NCI-H748 (cell line): Measurements from ENCODE around the gene BNC2.
"Not testable (repeated sequence)": the region's sequence is repeated elsewhere in the genome, so short reads cannot be mapped to it uniquely, and the experiment has no call there.

Experiments used
- DNase-seq: peaks from one replicate; lab custom pipeline; 2025; ENCODE audit not compliant: unreplicated experiment; lab: John Stamatoyannopoulos, UW

The BNC2 gene

DNA sequence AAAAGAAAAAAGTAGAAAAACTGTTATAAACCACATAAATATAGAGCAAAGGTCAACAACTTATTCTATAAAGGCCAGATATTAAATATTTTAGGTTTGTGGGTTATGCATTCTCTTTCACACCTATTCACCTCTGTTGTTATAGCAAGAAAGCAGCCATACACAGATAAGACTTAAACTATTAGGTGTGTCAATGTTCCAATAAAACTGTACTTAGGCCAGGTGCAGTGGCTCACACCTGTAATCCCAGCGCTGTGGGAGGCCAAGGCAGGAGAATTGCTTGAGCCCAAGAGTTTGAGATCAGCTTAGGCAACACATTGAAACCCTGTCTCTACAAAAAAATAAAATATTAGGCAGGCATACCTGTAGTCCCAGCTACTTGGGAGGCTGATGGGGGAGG is 314.7 kb downstream of the BNC2 start:
- DNase-seq = no peak

DNA sequence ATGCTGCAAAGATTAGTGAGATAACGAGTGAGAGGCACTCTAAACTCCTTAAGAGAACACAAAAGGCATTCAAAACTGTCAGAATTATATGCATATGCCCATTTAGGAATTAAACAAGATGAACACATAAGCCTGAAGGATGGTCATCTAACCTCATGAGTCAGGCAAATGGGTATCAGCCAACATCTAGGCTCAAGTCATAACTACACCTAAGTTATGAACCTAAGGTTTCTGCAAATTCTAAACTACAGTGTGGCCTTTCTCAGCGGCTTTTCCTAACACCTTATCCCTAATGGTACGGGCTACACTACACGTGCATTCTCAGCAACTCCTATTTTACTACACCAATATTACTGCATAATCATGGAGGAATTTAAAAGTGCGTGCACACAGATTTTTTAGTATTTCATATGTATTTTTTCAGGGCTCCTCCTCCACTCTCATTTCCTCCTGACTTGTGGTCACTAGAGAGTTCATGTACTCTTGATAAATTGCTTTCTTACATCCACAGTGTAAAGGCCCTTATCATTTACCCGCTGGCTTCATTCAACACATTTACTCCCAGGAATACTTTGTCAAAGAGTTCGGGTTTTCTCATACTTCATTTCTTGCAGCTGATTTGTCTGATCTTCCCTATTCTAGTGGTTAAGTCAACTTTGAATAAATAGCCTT is 316.5 kb downstream of the BNC2 start:
- no peak for DNase-seq

DNA sequence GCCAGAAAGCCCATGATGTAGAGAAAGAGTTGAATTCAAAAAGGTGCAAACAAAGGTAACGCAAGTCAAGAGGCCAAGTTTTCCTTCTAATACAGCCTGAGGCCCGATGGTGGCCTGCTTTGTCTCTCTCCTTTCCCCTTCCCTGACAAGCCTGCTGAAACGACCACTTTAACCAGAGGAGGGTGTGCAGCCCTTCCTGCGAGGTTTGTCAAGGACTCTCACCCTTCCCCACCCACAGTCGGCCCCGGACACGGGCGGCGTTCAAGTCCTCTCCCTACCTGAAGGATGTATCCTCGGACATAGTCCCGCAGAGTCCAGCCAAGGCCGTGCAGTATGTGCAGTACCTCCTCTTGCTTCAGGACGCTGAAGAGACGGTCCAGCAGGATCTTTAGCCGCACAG is 318.2 kb downstream of the BNC2 start:
- DNase-seq = no peak

DNA sequence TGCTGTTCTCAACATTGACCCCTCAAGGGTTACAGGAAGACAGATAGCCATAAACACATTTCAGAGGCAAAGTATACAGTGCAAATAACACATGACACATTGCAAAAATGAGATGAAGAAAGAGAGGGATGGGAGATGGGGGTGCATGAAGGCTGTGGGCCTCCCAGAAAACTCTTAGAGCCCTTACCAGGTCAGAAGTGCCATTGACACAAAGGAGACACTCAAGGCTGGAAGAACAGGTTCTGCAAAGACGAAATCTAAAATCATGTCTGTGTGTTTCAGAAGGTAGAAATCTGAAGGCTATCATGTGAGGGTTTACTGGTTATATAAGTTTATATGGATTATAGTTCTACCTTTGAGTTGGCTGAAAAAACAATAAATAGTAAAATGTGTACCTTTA is 318.8 kb downstream of the BNC2 start:
- no peak for DNase-seq

DNA sequence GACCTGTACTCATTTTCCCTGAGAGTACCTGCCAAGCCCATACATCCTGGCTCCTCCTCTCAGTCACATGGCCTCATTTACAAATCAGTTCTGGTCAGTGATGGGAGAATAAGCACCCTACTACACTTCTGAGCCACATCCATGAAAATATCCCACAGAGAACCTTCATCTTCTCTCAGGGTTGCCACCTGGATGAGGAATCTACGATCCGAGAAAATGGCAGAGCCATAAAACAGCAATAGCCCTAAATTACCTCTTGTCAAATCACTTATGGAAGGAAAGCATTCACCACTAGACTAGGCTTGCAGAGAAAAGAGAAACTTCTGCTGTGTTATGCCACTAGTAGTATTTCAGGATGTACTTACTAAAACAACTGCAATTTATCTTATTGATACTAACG is 324.8 kb downstream of the BNC2 start:
- no peak for DNase-seq

DNA sequence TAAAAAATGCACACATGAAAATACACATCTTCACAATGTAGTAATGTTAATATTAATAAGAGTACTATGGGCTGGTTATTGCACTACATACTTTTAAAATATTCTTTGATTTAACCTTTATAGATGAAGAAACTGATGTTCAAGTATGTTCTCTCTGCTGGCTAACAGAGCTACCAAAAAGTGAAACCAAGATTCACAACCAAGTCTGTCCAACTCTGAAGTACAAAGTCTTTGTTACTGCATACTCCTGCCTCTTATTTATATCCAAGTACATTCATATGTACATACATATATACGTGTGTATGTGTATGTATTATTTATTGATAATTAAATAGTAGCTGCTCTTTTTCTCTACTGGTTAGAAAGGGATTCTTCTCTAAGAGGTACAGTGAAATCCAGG is 325.6 kb downstream of the BNC2 start:
- DNase-seq = no peak

DNA sequence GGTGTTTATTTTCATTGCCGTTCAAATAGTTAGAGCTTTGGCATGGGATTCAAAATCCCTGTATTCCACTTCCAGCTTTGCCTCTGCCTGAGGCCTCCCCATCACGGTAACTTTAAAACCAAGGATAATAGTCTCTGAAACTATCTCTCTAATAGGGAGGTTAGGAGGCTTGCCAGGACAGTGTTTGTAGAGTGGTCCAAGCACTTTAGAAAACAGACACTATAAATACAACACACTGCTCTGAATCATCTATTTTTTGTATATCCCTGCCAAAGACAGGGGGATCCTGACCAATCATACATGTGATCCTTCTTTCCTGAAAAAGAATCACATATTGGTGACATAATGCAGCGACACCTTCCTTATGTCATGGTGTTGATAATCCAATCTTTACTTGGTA is 326.8 kb downstream of the BNC2 start:
- DNase-seq = no peak

DNA sequence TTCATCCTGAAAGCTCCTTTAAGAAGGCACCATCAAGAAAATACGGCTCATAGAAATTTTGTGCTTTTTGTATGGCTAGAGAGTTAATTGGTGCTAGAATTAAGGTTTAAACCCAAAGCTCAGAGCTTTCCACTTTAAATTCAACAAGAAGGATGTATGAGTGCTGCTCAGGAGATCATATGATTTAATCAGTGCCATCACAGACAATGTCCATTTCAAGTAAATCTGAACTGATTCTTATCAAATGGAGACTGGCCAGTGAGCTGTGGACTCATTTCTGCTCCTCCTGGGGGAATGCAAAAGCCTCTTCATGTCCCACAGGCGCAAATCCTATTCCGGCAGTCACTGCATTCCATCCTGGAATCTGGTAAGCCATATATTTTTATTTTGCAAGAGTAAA is 327.2 kb downstream of the BNC2 start:
- no peak for DNase-seq

DNA sequence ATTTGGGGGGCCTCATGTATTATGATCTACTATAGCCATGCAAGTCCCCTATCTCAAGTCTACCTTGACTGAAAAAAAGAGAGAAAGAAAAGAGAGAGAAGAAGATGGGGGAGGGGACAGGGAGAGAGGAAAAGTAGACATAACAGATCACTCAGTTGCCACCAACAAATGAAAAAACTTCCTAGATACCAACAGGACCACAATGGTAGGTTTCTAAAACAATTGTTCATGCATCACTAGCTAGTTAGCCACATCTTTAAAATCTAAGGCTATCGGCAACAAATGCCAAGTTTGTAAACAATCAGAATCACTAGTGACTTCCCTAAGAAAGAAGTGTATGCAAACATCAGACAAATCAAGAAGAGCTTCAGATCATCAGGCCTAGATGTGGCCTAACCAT is 328.2 kb downstream of the BNC2 start:
- DNase-seq = no peak

DNA sequence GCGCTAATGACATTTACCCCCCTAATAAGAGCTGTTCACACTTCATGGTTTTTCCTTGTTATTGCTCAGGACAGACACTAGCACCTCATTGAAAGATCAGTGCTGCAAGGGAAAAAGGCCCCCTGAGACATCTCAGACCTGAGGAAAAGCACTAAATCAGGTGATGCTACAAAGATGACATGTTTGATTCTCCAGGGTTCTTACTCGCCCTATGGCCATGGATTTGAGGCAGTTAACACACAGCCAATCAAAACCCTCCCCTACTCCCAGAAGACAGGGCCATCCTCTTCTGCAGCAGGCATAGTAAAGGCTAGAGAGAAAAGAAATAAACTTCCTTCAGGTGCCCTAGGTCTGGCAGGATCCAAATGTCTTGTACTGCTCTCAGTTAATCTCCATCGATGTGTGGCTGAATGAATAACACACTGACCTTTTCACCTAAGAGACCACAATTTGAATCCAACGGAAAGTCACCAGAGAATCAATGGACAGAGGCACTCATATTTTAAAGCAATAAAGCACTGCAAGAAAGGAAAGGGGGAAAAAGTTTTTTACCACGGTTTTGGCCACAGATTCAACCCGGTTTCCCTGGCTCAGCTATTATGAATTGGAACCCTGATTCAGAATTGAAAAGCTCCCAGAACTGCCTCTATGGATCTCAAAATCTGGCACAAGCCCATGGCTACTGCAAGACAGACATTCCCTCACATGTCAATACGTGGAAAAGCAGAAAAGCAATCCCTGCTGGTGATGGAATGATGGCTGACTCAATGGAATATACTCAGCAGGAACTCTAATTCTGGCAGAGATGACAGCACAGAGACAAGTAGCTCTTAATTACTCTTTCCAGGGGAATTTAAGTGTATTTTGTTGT is 329.5 kb downstream of the BNC2 start:
- no peak for DNase-seq

DNA sequence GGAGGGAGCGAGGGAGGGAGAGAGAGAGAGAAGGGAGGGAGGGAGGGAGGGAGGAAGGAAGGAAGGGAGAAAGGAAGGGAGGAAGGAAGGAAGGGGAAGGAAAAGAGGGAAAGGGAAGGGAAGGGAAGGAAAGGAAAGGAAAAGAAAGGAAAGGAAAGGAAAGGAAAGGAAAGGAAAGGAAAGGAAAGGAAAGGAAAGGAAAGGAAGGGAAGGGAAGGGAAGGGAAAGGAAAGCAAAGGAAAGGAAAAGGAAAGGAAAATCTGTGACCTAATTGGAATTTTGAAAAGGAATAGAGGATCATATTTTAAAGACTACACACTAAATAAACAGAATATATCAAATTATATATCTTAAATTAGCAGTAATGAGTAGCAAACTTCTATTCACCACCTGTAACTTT is 330.8 kb downstream of the BNC2 start:
- DNase-seq = not testable (repeated sequence)

DNA sequence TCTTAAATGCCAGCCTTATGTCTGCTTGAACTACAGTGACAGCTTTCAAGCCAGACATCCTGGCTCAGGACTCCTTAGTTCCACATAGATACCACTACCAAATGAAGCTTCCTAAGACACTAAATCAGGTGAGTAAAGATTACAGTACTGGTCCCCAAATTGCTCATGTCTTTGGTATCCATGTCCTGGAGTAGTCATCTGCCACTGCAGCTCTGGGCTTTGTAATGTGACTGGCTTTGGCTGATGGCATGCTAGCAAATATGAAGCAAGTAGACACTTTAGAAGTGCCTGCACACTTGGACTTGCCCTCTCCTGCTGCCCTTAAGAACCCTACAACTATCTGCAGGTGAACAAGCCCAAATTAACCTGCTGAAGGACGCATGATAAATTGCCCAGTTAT is 334.9 kb downstream of the BNC2 start:
- no peak for DNase-seq

DNA sequence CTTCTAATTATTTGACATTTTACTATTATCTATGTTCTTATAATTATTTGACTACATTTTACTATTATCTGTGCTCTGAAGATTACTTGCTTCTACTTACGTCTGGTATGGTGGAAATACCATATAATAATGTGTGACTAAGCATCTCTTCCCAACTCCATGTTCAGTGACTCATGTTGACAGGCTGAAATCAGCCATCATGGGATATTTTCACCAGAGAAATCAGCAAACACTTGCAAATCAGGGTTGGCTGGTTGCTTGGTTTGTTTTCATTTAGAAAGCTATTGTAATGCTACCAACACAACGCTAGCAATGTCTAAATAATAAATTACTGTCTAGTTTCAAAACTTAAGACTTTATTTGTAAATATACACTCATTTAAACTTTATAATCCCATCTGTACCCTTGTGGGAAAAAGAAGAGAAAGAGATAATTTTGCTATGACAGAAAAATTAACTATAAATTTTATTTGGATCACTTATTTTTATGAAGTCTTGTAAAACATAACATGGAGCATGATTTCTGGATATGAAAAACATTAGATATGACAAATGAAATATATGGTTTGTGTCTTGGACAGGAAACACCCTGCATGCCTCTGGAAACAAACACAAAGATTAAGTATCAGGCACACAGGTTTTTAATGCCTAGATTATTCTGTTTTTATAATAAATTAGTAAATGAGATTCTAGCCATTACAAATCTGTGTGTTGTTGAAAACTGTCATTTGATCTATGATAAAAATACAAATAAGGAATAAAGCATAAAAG is 337.6 kb downstream of the BNC2 start:
- DNase-seq = no peak

DNA sequence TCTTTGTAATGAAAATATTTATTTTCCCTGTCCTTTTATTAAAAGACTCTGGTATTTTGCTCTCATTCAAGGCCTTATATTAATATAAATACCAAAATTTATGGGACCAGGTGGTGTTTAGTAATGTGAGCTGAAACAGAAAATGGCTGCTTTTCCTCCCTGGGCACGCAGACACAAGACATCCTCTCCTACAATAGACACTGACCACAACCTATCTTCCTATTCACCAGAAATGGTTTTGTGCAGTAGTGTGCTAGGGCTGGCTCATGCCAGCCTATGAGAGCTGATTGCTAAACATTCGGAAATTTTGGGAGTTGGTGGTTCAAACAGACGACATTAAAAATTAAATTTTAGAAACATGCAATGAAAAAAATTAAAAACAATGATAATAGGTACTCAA is 338.2 kb downstream of the BNC2 start:
- DNase-seq = no peak

DNA sequence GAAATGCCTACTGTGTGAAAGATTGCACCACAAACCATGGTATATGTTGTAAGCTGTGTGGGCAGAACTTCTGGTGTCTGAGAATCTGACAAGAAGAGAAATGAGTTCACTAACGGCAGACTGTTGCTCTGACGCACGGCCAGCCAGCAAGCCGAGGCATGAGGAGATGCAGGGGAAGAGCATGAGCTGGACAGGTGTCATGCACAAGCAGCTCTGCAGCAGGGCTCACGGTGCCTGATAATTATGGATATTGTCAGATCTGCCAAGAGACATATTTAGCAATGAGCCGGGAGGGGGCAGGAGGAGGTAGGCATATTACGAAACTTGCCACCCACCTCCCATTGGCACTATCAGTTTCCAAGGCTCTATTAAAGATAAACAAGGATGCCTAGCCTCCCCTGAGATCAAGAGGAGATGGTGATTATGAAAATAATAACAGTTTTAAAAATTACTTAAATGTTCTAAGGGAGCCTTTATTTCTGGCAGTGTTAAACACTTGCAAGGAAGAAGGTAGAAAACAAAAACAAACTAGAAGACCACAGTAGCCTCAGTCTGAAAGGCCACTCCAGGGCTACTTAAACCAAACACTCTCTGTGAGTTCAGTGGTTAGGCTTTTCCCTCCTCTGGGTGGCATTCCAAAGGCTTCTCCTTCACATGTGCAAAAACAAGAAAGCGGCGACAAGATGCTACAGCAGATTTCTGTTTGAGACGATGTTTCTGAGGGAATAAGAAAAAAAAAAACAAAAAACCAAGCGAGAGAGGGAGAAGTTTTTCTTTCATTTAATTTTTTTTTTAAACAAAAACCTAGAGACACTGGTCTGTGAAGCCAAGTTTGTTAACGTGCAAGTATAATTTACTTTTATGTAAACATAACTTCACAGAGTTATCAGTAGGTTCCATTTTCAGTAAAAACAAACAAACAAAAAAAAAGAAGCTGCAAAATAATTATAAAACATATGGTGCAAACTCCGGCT is 339.5 kb downstream of the BNC2 start:
- DNase-seq = peak; percentile 76

DNA sequence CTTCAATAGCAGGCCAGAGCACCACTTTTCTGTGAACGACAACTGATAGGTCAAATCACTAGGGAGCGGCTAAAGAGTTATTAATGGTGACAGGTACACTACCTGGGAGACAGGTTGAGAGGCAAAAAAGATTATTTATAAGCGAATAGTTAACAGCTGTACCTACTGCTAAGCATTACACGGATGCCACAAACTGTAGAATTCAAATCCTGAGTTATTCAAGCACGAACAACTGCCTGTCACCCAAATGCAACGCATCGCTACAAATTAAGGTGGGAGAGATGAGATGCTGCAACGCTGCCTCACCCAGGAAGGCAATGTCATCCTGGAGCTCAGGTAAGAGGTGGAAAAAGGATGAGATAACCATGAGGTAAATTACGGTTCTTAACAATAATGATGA is 342.9 kb downstream of the BNC2 start:
- no peak for DNase-seq

DNA sequence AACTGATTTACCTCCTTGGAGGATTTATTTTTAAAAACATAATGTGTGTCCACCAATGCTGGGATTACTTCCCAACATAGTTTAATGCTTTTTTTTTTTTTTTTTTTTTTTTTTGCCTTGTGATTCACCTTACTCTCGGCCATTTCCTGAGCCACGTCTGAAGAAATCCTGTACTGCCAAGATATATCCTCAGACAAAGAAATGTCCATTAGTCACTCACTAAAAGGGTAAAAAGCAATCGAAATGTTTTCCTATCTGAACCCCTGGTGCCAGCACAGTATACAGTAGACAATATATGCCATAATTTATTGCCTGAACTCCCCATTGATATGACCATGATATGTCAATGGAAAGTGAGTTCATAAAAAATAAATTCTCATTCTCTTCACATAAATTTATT is 344.1 kb downstream of the BNC2 start:
- no peak for DNase-seq

DNA sequence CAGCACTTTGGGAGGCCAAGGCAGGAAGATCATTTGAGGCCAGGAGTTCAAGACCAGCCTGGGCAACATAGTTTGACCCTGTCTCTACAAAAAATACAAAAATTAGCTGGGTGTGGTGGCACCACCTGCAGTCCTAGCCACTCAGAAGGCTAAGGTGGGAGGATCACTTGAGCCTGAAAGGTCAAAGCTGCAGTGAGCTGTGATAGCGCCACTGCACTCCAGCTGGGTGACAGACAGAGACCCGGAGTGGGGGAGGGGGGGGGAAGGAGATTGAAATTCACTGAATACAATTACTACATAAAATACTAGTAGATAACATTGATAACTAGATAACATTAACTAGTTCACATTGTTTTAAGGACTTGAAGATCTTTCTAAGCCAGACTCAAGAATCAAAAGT is 345.6 kb downstream of the BNC2 start:
- DNase-seq = no peak

DNA sequence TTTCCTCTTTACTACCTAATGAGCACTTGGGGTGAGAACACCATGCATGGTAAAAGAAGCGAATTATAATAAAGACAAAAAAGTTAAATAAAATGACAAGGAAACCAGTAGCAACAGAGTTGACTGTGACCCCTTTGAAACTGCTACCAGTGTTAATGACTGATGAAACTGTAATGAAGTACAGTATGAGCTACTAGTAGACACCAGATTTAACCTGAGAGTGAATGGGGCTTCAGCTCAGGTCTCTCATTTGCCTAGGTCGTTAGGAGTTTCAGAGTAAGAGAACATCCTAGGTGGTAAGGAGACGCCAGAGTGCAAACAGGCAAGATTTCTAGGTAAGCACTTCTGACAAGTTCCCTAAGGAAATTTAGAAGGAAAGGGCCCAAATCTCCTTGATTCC is 346.4 kb downstream of the BNC2 start:
- DNase-seq = no peak

DNA sequence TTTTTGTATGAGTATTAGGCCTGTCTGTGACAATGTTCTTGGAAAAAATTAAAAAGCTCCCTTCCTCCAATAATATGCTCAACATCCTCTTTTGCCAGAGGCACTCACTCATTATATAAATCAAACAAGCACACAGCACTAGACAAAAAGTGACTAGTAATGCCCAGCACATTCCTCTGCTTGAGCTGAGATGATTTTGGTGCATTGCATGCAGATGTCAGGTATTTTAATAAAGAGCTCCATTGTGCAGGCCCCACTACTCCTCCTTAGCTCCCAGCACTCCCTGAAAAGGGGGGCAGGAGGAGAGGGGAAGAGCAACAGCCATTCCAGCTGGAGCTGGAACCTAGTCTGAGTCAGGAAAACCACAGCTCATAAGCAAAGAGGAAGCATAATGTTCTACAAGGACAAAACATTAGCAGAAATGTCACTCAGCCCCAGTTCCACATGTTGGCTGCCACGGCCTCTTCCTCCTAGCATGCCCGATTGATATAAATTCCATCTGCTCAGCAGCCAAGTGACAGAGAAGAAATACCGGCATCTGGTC is 348.5 kb downstream of the BNC2 start:
- DNase-seq = no peak

DNA sequence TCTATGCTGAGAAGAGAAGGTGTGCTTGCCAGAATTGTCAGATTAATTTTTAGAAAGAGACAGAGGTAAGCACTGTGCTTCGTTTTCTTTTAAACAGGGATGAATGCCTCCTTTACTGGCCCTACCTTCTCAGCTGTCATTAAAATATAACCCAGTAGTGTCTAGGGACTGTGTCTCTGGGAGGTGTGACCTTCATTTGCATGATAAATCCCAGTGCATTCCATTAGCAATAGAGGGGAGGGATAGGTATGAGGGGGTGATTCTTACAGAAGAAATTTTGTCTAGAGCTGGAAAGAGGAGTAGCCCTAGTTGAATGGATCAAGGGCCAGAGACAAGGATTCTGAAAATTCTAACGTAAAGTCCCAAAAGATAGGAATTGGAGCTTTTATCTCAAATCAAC is 351.5 kb downstream of the BNC2 start:
- no peak for DNase-seq
